Aorta (tissue), 5 donors: ENCODE data around the gene RNF151. TPM values are rescaled to one million over a fixed set of nuclear protein-coding genes. Genes with fewer than 3 reads are reported as not detected.

Experiments used
- ATAC-seq: fragments of 200-7000 bp; cut with Tn5 transposase; one replicate; pipeline ENCODE4 v1.9.1; 2022; ENCODE audit warnings: moderate library complexity; ENCODE audit not compliant: low FRiP score
- DNase-seq, 2 donors: peaks; one replicate each; pipeline ENCODE4 v3.0.0-alpha.2; 2020
- H3K27ac ChIP-seq, 2 donors: one replicate each; pipeline ENCODE4 v1.5.1; 2013; ENCODE audit warnings: low read length in 2 of 2, mild to moderate bottlenecking in 2 of 2, moderate library complexity in 2 of 2, control low read depth in 1 of 2, inconsistent platforms in 1 of 2, low read depth in 1 of 2
- H3K27me3 ChIP-seq, 2 donors: one replicate each; pipeline ENCODE4 v1.6.1; 2013; ENCODE audit warnings: control low read depth in 1 of 2, low read length in 1 of 2, mild to moderate bottlenecking in 1 of 2, moderate library complexity in 1 of 2; ENCODE audit not compliant: insufficient read depth in 2 of 2, control insufficient read depth in 1 of 2
- H3K36me3 ChIP-seq, 2 donors: one replicate each; pipeline ENCODE4 v1.6.1; 2013; ENCODE audit warnings: control low read depth in 1 of 2, low read length in 1 of 2, mild to moderate bottlenecking in 1 of 2; ENCODE audit not compliant: insufficient read depth in 2 of 2, control insufficient read depth in 1 of 2
- H3K4me1 ChIP-seq, 2 donors: one replicate each; pipeline ENCODE4 v1.6.1; 2013; ENCODE audit warnings: low read length in 2 of 2, control low read depth in 1 of 2, mild to moderate bottlenecking in 1 of 2, moderate library complexity in 1 of 2; ENCODE audit not compliant: insufficient read depth in 2 of 2, control insufficient read depth in 1 of 2
- H3K4me3 ChIP-seq, 2 donors: one replicate each; pipeline ENCODE4 v1.5.1; 2013; ENCODE audit warnings: low read length in 2 of 2, control low read depth in 1 of 2, mild to moderate bottlenecking in 1 of 2
- H3K9me3 ChIP-seq: one replicate; pipeline ENCODE4 v1.6.1; 2013; ENCODE audit warnings: mild to moderate bottlenecking, low read length; ENCODE audit not compliant: control insufficient read depth
- WGBS, 2 donors: extraction: QIAGEN DNeasy Blood & Tissue Kit; methylation state at CpG; one replicate each; pipeline ENCODE4 v1.1.7; 2013; 5-methylcytosine and 5-hydroxymethylcytosine counted together
- intact Hi-C, 2 donors: fragments of 100-400 bp; cut with DNase I; formaldehyde crosslinking; loops; one replicate each; pipeline versions ENCODE4 v1.14.2 to v1.15.0; 2022
- polyA plus RNA-seq, 2 donors: library from polyadenylated mRNA; stranded (reverse); fragments of 200-250 nt; gene quantifications; one replicate each; pipeline ENCODE4 v1.2.3, GENCODE V29; 2013
- total RNA-seq, 2 donors: library from RNA; stranded (reverse); fragmentation: NEBNext Ultra II Directional; extraction: Animal tissue kit (Norgen Biotek cat#: 25700); gene quantifications; one replicate each; pipeline ENCODE4 v1.2.1, GENCODE V29; 2021
- donor health status: healthy with polysubstance abuse.
- donor health status: Bipolar disorder and iron deficiency.
- donor health status: DM: no; HTN: no; CAD: no.
- donor health status: DM: no; HTN: no; CAD: no.
- donor health status: DM: yes; HTN: yes; CAD: no.

The RNF151 gene
- total and polyA plus RNA-seq, 4 donors: not detected

DNA sequence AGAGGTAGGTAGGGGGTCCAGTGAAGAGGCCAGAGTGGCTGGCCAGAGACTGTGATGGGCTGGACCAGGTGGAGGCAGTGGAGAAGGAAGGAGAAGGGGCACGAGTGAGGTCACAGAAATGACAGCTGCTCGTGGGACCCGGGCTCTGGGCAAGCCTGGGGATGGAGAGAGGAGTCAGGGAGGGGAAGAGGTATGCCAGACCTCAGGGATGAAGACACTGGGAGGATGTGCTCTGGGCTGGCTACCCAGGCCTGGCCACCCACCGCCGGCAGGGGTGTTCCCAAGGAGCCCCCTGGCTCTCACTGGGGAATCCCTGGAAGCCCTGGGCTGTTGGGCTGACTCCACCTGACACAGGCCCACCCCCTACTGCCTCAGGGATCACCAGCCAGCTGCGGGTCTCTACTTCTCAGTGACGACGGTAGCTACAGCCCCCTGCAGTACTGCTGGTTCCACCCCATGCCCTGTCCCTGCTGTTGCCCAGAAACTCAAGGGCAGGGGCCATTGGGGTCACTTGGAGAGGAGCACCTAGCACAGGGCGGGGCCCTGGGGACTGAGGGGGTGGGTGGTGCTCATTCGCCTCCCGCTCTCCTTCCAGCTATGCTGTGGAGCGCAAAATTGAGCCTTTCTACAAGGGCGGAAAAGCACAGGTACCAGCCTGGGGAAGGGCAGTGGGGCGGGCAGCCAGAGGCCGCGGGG lies 7.0 kb downstream of the RNF151 start:
- intact Hi-C loops: no loop called here
- Histone ChIP-seq H3K4me1 (no peaks in the 10 kb centered on the region), H3K27ac (no peak overlapping the region), H3K36me3 (peaks cover 0 to 27% of the 10 kb centered on the region in 2 donors), H3K9me3 (no peaks in the 10 kb centered on the region), H3K27me3 (no peaks in the 10 kb centered on the region), H3K4me3 (no peak overlapping the region)
- DNase-seq (no peak), ATAC-seq (no peak)
- WGBS, 2 donors: 91 to 94% methylated on average over 16 of the region's 16 CpGs

DNA sequence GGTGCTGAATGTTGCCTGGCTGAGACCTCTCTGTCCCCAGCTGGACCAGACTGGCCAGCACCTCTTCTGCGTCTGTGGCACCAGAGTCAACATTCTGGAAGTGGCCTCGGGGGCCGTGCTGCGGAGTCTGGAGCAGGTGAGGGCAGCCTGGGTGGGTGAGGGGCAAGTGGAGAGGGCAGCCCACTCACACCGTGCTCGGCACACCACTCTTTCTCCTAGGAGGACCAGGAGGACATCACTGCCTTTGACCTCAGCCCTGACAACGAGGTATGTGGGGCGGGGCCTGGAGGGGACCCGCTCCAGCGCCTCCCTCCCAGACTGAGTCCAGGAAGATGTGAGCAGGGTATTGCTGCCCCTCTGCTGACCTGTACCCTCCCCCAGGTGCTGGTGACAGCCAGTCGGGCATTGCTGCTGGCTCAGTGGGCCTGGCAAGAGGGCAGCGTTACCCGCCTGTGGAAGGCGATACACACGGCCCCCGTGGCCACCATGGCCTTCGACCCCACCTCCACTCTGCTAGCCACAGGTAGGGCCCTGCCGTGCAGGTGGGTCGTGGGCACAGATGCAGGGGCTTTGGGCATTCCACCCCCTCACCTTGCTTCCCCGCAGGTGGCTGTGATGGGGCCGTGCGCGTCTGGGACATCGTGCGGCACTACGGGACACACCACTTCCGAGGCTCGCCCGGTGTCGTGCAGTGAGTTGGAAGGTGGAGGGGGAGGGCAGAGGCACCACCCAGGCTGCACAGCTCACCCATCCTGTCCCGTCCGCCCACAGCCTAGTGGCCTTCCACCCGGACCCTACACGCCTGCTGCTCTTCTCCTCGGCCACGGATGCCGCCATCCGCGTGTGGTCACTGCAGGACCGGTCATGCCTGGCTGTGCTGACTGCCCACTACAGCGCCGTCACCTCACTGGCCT lies 7.8 kb downstream of the RNF151 start:
- no peak overlapping the region for H3K4me3 ChIP-seq
- DNase-seq (no peak), ATAC-seq (no peak)
- no peaks in the 10 kb centered on the region for H3K9me3 ChIP-seq
- 93% methylated on average over 42 of the region's 42 CpGs for whole genome bisulfite sequencing, 2 donors
- no peaks in the 10 kb centered on the region for H3K4me1 ChIP-seq
- H3K36me3 ChIP-seq: peaks cover 0 to 27% of the 10 kb centered on the region in 2 donors
- intact Hi-C loops: no loop called here
- H3K27me3 ChIP-seq: peaks cover 0 to 2% of the 10 kb centered on the region in 2 donors
- H3K27ac ChIP-seq: no peak overlapping the region

DNA sequence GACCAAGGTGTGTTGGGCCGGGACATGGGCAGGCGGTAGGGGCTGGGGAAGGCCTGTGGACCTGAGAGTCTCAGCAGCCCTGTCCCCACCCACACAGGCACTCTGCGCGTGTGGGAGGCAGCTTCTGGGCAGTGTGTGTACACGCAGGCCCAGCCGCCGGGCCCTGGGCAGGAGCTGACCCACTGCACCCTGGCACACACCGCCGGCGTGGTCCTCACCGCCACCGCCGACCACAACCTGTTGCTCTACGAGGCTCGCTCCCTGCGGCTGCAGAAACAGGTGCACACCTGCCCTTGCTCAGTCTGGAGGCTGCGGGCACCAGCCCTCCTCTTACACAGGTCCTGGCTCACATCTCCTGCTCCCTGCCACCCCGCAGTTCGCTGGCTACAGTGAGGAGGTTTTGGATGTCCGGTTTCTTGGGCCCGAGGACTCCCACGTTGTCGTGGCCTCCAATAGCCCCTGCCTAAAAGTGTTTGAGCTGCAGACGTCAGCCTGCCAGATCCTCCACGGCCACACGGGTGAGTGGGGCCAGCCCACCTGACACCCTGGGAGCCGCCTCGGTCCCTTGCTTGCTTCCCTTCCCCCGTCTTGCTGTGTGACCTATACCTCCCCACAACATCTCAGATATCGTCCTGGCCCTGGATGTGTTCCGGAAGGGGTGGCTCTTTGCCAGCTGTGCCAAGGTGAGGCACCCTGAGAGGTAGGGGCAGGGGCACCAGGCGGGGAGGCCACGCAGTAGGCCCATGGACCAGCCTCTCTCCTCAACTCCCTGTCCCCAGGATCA lies 9.0 kb downstream of the RNF151 start:
- intact Hi-C loops: no loop called here
- H3K27ac ChIP-seq: no peak overlapping the region
- H3K27me3 ChIP-seq: peaks cover 0 to 2% of the 10 kb centered on the region in 2 donors
- WGBS, 2 donors: 94 to 95% methylated on average over 33 of the region's 33 CpGs
- no peaks in the 10 kb centered on the region for H3K4me1 ChIP-seq
- H3K4me3 ChIP-seq: no peak overlapping the region
- no peak for DNase-seq
- H3K36me3 ChIP-seq: peaks cover 0 to 27% of the 10 kb centered on the region in 2 donors
- no peaks in the 10 kb centered on the region for H3K9me3 ChIP-seq
- ATAC-seq: no peak

DNA sequence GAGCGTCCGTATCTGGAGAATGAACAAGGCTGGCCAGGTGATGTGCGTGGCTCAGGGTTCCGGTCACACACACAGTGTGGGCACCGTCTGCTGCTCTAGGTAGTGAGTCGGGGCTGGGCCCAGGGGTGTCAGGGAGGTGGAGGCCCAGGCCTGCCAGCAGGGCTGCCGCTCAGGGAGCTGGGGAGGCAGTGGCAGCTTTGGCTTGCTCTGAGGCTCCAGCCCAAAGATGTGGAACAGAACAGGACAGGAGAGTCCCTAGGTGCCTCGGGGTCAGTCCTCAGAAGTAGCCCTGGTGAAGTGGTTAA lies 9.5 kb downstream of the RNF151 start:
- ATAC-seq (no peak), DNase-seq (no peak)
- no peaks in the 10 kb centered on the region for H3K9me3 ChIP-seq
- intact Hi-C loops: no loop called here
- WGBS, 2 donors: 93% methylated on average over 8 of the region's 8 CpGs
- H3K4me3 ChIP-seq: no peak overlapping the region
- H3K36me3 ChIP-seq: peaks cover 0 to 27% of the 10 kb centered on the region in 2 donors
- peaks cover 0 to 2% of the 10 kb centered on the region in 2 donors for H3K27me3 ChIP-seq
- H3K4me1 ChIP-seq: no peaks in the 10 kb centered on the region
- H3K27ac ChIP-seq: no peak overlapping the region

DNA sequence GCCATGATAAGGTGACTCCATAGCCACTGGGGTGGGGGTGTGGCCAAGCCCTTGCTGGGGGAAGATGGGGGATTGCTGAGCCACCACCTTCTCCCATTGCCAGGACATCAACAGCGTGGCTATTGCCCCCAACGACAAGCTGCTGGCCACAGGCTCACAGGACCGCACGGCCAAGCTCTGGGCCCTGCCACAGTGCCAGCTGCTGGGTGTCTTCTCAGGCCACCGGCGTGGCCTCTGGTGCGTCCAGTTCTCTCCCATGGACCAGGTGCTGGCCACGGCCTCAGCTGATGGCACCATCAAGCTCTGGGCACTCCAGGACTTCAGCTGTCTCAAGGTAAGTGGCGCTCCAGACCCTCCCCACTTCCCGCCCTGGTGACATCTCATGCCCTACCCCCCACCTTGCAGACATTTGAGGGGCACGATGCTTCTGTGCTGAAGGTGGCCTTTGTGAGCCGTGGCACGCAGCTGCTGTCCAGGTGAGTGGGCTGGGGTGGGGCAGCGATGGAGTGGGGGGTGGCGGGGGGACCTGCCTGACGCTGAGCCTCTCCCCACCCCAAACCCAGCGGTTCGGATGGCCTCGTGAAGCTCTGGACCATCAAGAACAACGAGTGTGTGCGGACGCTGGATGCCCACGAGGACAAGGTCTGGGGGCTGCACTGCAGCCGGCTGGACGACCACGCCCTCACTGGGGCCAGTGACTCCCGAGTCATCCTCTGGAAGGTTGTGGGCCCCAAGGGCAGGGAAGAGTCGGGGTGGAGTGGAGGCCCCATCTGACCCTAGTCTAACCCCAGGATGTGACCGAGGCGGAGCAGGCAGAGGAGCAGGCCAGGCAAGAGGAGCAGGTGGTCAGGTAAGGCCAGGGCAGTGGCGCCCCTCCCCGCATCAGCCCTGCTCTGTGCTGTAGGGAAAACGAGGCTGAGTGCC lies 10.6 kb downstream of the RNF151 start:
- peaks cover 0 to 2% of the 10 kb centered on the region in 2 donors for H3K27me3 ChIP-seq
- no peaks in the 10 kb centered on the region for H3K4me1 ChIP-seq
- H3K9me3 ChIP-seq: no peaks in the 10 kb centered on the region
- no peak for ATAC-seq
- no peak for DNase-seq
- peaks cover 0 to 27% of the 10 kb centered on the region in 2 donors for H3K36me3 ChIP-seq
- H3K4me3 ChIP-seq: no peak overlapping the region
- 88 to 93% methylated on average over 32 to 33 of the region's 33 CpGs for WGBS, 2 donors
- intact Hi-C loops: no loop called here
- H3K27ac ChIP-seq: no peak overlapping the region

DNA sequence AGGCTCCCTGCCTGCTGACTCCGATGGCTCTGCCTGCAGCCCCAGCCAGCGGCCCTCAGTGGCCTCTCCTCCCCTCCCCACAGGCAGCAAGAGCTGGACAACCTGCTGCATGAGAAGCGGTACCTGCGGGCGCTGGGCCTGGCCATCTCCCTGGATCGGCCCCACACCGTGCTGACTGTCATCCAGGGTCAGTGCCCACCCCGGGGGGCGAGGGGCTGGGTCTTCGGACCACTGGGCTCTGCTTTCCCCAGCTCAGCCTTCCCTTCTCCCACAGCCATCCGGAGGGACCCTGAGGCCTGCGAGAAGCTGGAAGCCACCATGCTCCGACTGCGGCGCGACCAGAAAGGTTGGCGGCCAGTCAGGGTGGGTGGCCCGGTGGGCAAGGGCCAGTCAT lies 11.2 kb downstream of the RNF151 start:
- Histone ChIP-seq H3K4me1 (no peaks in the 10 kb centered on the region), H3K4me3 (no peak overlapping the region), H3K27ac (no peak overlapping the region), H3K36me3 (peaks cover 0 to 27% of the 10 kb centered on the region in 2 donors), H3K27me3 (peaks cover 0 to 2% of the 10 kb centered on the region in 2 donors), H3K9me3 (no peaks in the 10 kb centered on the region)
- no peak for DNase-seq
- intact Hi-C loops: no loop called here
- no peak for ATAC-seq
- WGBS, 2 donors: 94 to 95% methylated on average over 18 of the region's 18 CpGs

DNA sequence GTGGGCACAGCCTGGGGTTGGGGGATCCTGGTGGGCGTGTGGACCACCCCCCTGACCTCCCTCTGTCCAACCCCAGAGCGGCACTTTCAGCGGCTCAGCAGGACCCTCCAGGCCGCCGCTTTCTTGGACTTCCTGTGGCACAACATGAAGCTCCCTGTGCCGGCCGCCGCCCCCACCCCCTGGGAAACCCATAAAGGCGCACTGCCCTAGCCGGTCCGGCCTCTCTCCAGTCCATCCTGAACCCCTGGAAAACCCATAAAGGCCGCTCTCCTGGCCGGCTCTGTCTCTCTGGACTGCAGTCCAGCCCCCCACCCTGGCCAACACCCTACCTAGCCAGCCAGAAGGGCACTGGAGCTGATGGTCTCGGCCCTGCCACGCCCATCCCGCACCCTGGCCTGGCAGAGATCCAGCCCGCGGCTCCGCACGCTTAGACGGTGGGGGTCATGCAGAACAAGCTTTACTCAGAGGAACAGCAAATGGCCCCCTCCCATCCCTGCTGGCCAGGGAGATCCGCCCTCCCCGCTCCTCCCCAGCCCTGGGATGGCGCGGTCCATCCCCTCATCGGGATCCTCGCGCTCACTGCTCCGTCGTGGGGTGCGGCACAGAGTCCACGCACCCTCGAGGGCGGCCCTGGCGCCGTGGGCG lies 11.9 kb downstream of the RNF151 start:
- Histone ChIP-seq H3K36me3 (peaks cover 0 to 27% of the 10 kb centered on the region in 2 donors), H3K9me3 (no peaks in the 10 kb centered on the region), H3K4me3 (no peak overlapping the region), H3K27me3 (peaks cover 0 to 2% of the 10 kb centered on the region in 2 donors), H3K4me1 (peaks cover 0 to 1% of the 10 kb centered on the region in 2 donors), H3K27ac (no peak overlapping the region)
- intact Hi-C loops: no loop called here
- no peak for DNase-seq
- ATAC-seq: no peak
- WGBS, 2 donors: 77 to 79% methylated on average over 37 of the region's 37 CpGs
